Mucosa of rectum (tissue), 2 donors: ENCODE measurements around the gene GAL3ST1.

Experiments
- H3K27ac ChIP-seq, 2 donors: one replicate each; pipeline ENCODE4 v1.7.0; 2013; ENCODE audit warnings: inconsistent platforms in 2 of 2, low read depth in 2 of 2, low read length in 2 of 2
- H3K27me3 ChIP-seq, 2 donors: one replicate each; pipeline ENCODE4 v1.7.0; 2013; ENCODE audit warnings: low read length in 2 of 2; ENCODE audit not compliant: control insufficient read depth in 2 of 2, insufficient read depth in 2 of 2
- H3K36me3 ChIP-seq, 2 donors: one replicate each; pipeline ENCODE4 v1.7.0; 2013; ENCODE audit warnings: low read length in 2 of 2; ENCODE audit not compliant: control insufficient read depth in 2 of 2, insufficient read depth in 2 of 2
- H3K4me1 ChIP-seq, 2 donors: one replicate each; pipeline ENCODE4 v1.7.0; 2013; ENCODE audit warnings: low read length in 2 of 2, mild to moderate bottlenecking in 1 of 2; ENCODE audit not compliant: control insufficient read depth in 2 of 2, insufficient read depth in 2 of 2
- H3K4me3 ChIP-seq, 2 donors: one replicate each; pipeline ENCODE4 v1.7.0; 2013; ENCODE audit warnings: low read length in 2 of 2
- H3K9ac ChIP-seq, 2 donors: one replicate each; pipeline ENCODE4 v1.7.0; 2013; ENCODE audit warnings: low read length in 2 of 2, low read depth in 1 of 2, mild to moderate bottlenecking in 1 of 2
- H3K9me3 ChIP-seq, 2 donors: one replicate each; pipeline ENCODE4 v1.7.0; 2013; ENCODE audit warnings: low read length in 2 of 2; ENCODE audit not compliant: control insufficient read depth in 2 of 2
- donor health status: healthy.
- donor health status: Normal muscosa, but diverticular disease.

Gene GAL3ST1

GRCh38 chr22:30582051-30582450, 7.6 kb upstream of the GAL3ST1 start:
- Histone ChIP-seq H3K9ac (no peak overlapping the region), H3K4me3 (no peak overlapping the region), H3K27me3 (no peaks in the 10 kb centered on the region), H3K36me3 (peaks cover 82 to 98% of the 10 kb centered on the region in 2 donors), H3K9me3 (no peaks in the 10 kb centered on the region), H3K4me1 (no peaks in the 10 kb centered on the region), H3K27ac (no peak overlapping the region)

- H3K9me3 ChIP-seq, result no peaks in the 10 kb centered on the region
- no peak overlapping the region for H3K27ac ChIP-seq
- H3K9ac ChIP-seq, result no peak overlapping the region
- peaks cover 78 to 98% of the 10 kb centered on the region in 2 donors for H3K36me3 ChIP-seq
- no peak overlapping the region for H3K4me3 ChIP-seq
- peaks cover 0 to 8% of the 10 kb centered on the region in 2 donors for H3K4me1 ChIP-seq
- no peaks in the 10 kb centered on the region for H3K27me3 ChIP-seq
Observed at GRCh38 chr22:30580896-30581295, 6.4 kb upstream of the GAL3ST1 start.

- H3K9me3 ChIP-seq, result no peaks in the 10 kb centered on the region
- no peak overlapping the region for H3K27ac ChIP-seq
- peaks cover 61 to 79% of the 10 kb centered on the region in 2 donors for H3K36me3 ChIP-seq
- H3K4me1 ChIP-seq, result peaks cover 7 to 28% of the 10 kb centered on the region in 2 donors
- H3K27me3 ChIP-seq, result no peaks in the 10 kb centered on the region
- no peak overlapping the region for H3K9ac ChIP-seq
- H3K4me3 ChIP-seq, result no peak overlapping the region
Observed at GRCh38 chr22:30578481-30578880, 4.0 kb upstream of the GAL3ST1 start.

- H3K27ac ChIP-seq, result peak overlapping the region; percentile 39 to 52
Observed at GRCh38 chr22:30575859-30576258, 1.4 kb upstream of the GAL3ST1 start.

GRCh38 chr22:30574997-30575671, 669 bp upstream of the GAL3ST1 start:
- peak overlapping the region; percentile 14 to 53 for H3K9ac ChIP-seq
- peaks cover 31 to 46% of the 10 kb centered on the region in 2 donors for H3K36me3 ChIP-seq
- no peaks in the 10 kb centered on the region for H3K27me3 ChIP-seq
- H3K4me1 ChIP-seq, result peaks cover 14 to 41% of the 10 kb centered on the region in 2 donors
- peak overlapping the region; percentile 15 to 35 for H3K4me3 ChIP-seq
- no peaks in the 10 kb centered on the region for H3K9me3 ChIP-seq
- peak overlapping the region; percentile 52 to 54 for H3K27ac ChIP-seq

More at GRCh38 chr22:30575859-30576258, 1.4 kb upstream of the GAL3ST1 start:
- H3K4me3 ChIP-seq, result no peak overlapping the region
- no peaks in the 10 kb centered on the region for H3K9me3 ChIP-seq
- H3K4me1 ChIP-seq, result peaks cover 14 to 41% of the 10 kb centered on the region in 2 donors
- H3K9ac ChIP-seq, result peak overlapping the region in 1 of 2 donors; percentile 25
- H3K27me3 ChIP-seq, result no peaks in the 10 kb centered on the region
- H3K36me3 ChIP-seq, result peaks cover 38 to 53% of the 10 kb centered on the region in 2 donors

- Histone ChIP-seq H3K4me1 (peaks cover 14 to 41% of the 10 kb centered on the region in 2 donors), H3K27ac (peak overlapping the region; percentile 89)
Observed at GRCh38 chr22:30573594-30574094, 821 bp downstream of the GAL3ST1 start.

GRCh38 chr22:30572840-30573593, 1.4 kb downstream of the GAL3ST1 start:
- H3K27me3 ChIP-seq, result no peaks in the 10 kb centered on the region
- peaks cover 13 to 25% of the 10 kb centered on the region in 2 donors for H3K36me3 ChIP-seq
- peak overlapping the region; percentile 63 to 68 for H3K4me3 ChIP-seq
- H3K27ac ChIP-seq, result peak overlapping the region; percentile 89
- peak overlapping the region; percentile 24 to 61 for H3K9ac ChIP-seq
- H3K9me3 ChIP-seq, result no peaks in the 10 kb centered on the region
- peaks cover 14 to 44% of the 10 kb centered on the region in 2 donors for H3K4me1 ChIP-seq

More at GRCh38 chr22:30573594-30574094, 821 bp downstream of the GAL3ST1 start:
- Histone ChIP-seq H3K9ac (peak overlapping the region; percentile 74 to 82), H3K27me3 (no peaks in the 10 kb centered on the region), H3K36me3 (peaks cover 16 to 31% of the 10 kb centered on the region in 2 donors), H3K9me3 (no peaks in the 10 kb centered on the region), H3K4me3 (peak overlapping the region; percentile 63 to 68)

GRCh38 chr22:30572210-30572609, 2.3 kb downstream of the GAL3ST1 start:
- H3K9ac ChIP-seq, result no peak overlapping the region

GRCh38 chr22:30569674-30570202, 4.7 kb downstream of the GAL3ST1 start:
- Histone ChIP-seq H3K4me1 (peaks cover 19 to 39% of the 10 kb centered on the region in 2 donors), H3K27ac (no peak overlapping the region), H3K9me3 (no peaks in the 10 kb centered on the region), H3K36me3 (no peaks in the 10 kb centered on the region), H3K27me3 (no peaks in the 10 kb centered on the region), H3K4me3 (no peak overlapping the region), H3K9ac (no peak overlapping the region)

More at GRCh38 chr22:30572210-30572609, 2.3 kb downstream of the GAL3ST1 start:
- Histone ChIP-seq H3K36me3 (peaks cover 13 to 17% of the 10 kb centered on the region in 2 donors), H3K27me3 (no peaks in the 10 kb centered on the region), H3K27ac (peak overlapping the region in 1 of 2 donors; percentile 89), H3K4me1 (peaks cover 14 to 46% of the 10 kb centered on the region in 2 donors), H3K9me3 (no peaks in the 10 kb centered on the region), H3K4me3 (peak overlapping the region in 1 of 2 donors; percentile 19)
